Cardiac muscle cell (in vitro differentiated cells and primary cell): ENCODE data around the gene ZNF133. TPM values are rescaled to one million over a fixed set of nuclear protein-coding genes. Genes with fewer than 3 reads are reported as not detected.

Source experiments
- DNase-seq, 2 donors: peaks; one replicate each; pipeline versions ENCODE4 v3.0.0 to v3.0.0-alpha.2; 2010 to 2017; ENCODE audit warnings: low read depth in 1 of 2, low spot score in 1 of 2
- H3K27ac ChIP-seq: fragments of 200-600 bp; sonication (generic); 2 replicates; pipeline ENCODE4 v1.5.1; 2016
- H3K27me3 ChIP-seq: fragments of 200-600 bp; sonication (generic); 2 replicates; pipeline ENCODE4 v1.6.0; 2016; ENCODE audit warnings: control low read depth
- H3K36me3 ChIP-seq: fragments of 200-600 bp; sonication (generic); 2 replicates; pipeline ENCODE4 v1.5.1; 2016; ENCODE audit warnings: control low read depth
- H3K4me1 ChIP-seq: fragments of 200-600 bp; sonication (generic); 2 replicates; pipeline ENCODE4 v1.8.1; 2017; ENCODE audit warnings: low read depth, mild to moderate bottlenecking, mixed run types
- H3K4me3 ChIP-seq: fragments of 200-600 bp; sonication (generic); 2 replicates; pipeline ENCODE4 v1.5.1; 2016; ENCODE audit warnings: mild to moderate bottlenecking
- H3K9me3 ChIP-seq: fragments of 200-600 bp; sonication (generic); 2 replicates; pipeline ENCODE4 v1.5.1; 2017; ENCODE audit warnings: low read depth, mild to moderate bottlenecking, control low read depth
- polyA plus RNA-seq: library from polyadenylated mRNA; unstranded; fragments of >200 nt; fragmentation: Nextera tagmentation; extraction: Ambion mirVana; gene quantifications from 2 replicates; pipeline ENCODE4 v1.2.1, GENCODE V29; 2016
- total RNA-seq: library from RNA; depleted of rRNA; stranded (reverse); fragments of >200 nt; gene quantifications from 2 replicates; pipeline ENCODE4 v1.2.3, GENCODE V29; 2016
- TF ChIP-seq, protein P1 (sequence below): IDR thresholded peaks from 2 replicates; pipeline ENCODE4 v1.5.1; 2012; ENCODE audit warnings: low read depth, mild to moderate bottlenecking, low read length

ZNF133 gene
- total and polyA plus RNA-seq, 2 experiments from 2014 or later: 24.1 to 34.4 TPM

DNA sequence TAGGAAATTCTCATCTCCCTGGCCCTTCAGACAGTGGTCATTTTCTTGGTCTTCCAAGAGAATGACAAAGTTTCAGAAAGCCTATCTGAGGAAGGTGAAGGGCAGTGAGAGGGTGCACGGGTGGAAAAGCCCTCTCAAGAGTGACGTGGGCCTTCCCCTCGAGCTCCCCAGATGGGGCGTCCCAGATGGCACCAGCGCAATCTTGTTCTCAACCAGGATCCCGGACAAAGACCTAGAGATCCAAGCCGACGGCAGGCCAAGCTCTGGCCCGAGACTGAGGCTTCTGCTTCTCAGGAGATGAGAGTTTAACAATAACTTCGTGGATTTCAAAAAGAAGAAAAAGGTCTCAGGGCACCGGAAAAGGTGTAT is 797 bp upstream of the ZNF133 start:
- Histone ChIP-seq H3K27me3 (peaks cover 17% of the 10 kb centered on the region), H3K4me3 (peak overlapping the region; percentile 93), H3K4me1 (peaks cover 4% of the 10 kb centered on the region), H3K9me3 (no peaks in the 10 kb centered on the region), H3K36me3 (no peaks in the 10 kb centered on the region), H3K27ac (peak overlapping the region; percentile 94)
- DNase-seq: no peak
- TF ChIP-seq, protein P1, sequence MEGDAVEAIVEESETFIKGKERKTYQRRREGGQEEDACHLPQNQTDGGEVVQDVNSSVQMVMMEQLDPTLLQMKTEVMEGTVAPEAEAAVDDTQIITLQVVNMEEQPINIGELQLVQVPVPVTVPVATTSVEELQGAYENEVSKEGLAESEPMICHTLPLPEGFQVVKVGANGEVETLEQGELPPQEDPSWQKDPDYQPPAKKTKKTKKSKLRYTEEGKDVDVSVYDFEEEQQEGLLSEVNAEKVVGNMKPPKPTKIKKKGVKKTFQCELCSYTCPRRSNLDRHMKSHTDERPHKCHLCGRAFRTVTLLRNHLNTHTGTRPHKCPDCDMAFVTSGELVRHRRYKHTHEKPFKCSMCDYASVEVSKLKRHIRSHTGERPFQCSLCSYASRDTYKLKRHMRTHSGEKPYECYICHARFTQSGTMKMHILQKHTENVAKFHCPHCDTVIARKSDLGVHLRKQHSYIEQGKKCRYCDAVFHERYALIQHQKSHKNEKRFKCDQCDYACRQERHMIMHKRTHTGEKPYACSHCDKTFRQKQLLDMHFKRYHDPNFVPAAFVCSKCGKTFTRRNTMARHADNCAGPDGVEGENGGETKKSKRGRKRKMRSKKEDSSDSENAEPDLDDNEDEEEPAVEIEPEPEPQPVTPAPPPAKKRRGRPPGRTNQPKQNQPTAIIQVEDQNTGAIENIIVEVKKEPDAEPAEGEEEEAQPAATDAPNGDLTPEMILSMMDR: no peak

DNA sequence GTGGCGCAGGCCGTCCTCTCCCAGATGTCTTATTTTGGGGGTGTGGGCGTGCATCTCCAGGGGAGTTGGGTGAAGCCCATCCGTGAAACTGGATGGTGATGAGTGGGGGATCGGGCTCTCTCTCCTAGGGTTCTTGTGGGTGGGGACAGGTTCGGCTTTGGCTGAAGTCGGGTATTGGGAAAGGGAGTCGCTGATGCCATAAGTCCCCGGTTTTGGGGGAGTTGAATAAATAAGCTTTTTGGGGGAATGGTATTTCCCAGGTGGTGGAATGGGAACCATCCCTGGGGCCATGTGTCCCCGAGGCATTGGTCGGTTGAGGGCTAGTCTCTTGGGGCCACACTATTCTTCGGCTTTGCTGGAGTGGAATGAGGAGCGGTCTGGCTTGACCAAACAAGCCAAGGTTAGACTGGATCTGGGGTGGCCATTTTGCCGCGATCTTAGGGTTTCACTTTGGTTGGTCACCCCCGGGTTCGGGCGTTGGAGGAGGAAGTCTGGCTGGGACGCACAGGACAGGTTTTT is 481 bp downstream of the ZNF133 start:
- peak in 1 of 2 donors; percentile 23 for DNase-seq

DNA sequence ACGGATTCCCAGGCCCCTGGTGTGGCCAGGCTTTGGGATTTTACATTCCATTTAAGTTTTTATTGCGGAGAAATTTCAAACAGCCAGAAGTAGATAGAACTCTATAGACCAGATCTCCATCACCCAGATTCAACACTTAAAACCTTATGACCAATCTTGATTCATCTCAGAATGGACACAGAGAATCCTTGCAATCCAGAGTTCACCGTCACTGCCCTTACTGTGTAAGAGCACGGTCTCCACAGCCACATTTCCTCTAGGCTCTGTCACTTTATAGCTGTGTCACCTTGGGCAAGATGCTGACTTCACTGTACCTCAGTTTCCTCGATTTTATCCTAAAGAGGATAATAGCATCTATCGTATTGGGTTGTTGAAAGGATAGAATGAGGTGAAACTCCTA is 979 bp downstream of the ZNF133 start:
- DNase-seq: no peak
- Histone ChIP-seq H3K27me3 (peaks cover 7% of the 10 kb centered on the region), H3K27ac (no peak overlapping the region), H3K9me3 (no peaks in the 10 kb centered on the region), H3K36me3 (no peaks in the 10 kb centered on the region), H3K4me1 (peaks cover 4% of the 10 kb centered on the region), H3K4me3 (peak overlapping the region; percentile 93)
- TF ChIP-seq, protein P1: no peak

More for the DNA sequence above, 481 bp downstream of the ZNF133 start:
- Histone ChIP-seq H3K4me3 (peak overlapping the region; percentile 93), H3K27me3 (peaks cover 7% of the 10 kb centered on the region), H3K9me3 (no peaks in the 10 kb centered on the region), H3K27ac (peak overlapping the region; percentile 94), H3K4me1 (peaks cover 4% of the 10 kb centered on the region), H3K36me3 (no peaks in the 10 kb centered on the region)
- TF ChIP-seq, protein P1: no peak

DNA sequence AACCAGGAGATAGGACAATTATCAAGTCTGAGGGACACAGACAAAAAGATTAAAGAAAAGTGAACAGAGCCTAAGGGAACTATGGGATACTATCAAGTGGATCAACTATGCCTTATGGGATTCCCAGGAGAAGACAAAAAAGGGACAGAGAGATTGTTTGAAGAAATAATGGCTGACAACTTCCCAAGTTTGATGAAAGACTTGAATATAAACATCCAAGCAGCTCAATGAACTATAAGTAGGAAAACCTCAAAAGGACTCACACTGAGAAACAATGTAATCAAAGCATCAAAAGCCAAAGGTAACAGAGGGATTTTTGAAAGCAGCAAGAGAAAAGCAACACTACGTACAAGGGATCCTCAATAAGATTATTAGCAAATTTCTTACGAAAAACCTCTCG is 11.0 kb downstream of the ZNF133 start:
- no peak for DNase-seq
- Histone ChIP-seq H3K36me3 (peaks cover 4% of the 10 kb centered on the region), H3K27me3 (no peaks in the 10 kb centered on the region), H3K4me3 (no peak overlapping the region), H3K27ac (no peak overlapping the region), H3K4me1 (no peaks in the 10 kb centered on the region), H3K9me3 (no peaks in the 10 kb centered on the region)
- TF ChIP-seq, protein P1: no peak

DNA sequence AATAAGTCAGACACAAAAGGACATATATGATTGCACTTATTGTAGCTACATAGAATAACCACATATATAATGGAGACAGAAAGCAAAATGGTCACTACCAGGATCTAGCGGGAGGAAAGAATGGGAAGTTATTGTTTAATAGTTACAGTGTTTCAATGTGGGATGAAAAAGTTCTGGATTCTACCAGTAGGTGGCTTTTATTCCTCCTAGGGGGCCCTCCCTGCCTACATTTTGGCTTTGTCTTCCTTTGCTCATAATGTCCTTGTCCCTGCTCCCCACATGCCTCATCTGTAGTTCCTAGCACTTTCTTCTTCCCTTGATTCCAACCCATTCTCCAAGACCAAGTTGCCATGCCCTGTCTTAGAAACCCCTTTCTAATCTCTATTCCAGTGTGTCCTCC is 16.3 kb downstream of the ZNF133 start:
- H3K9me3 ChIP-seq: no peaks in the 10 kb centered on the region
- TF ChIP-seq, protein P1: no peak
- no peak overlapping the region for H3K4me3 ChIP-seq
- no peak for DNase-seq
- no peak overlapping the region for H3K27ac ChIP-seq
- H3K4me1 ChIP-seq: no peaks in the 10 kb centered on the region
- no peaks in the 10 kb centered on the region for H3K27me3 ChIP-seq
- H3K36me3 ChIP-seq: peaks cover 7% of the 10 kb centered on the region
